IMR-90 (cell line): ENCODE data around the gene EIF1B. TPM values are rescaled to one million over a fixed set of nuclear protein-coding genes. Genes with fewer than 3 reads are reported as not detected.

Experiments used
- ATAC-seq: fragments of 200-7000 bp; cut with Tn5 transposase; 2 replicates; pipeline ENCODE4 v1.9.1; 2020; ENCODE audit warnings: low read depth, mild to moderate bottlenecking, moderate library complexity
- BruUV-seq: library from RNA; stranded (reverse); fragments of 400-500 nt; replicated peaks from 2 replicates; lab custom pipeline; 2021; lab: Mats Ljungman, UMichigan
- CTCF ChIA-PET: fragments of 300-600 bp; formaldehyde crosslinking; extraction: SDS; loops from one replicate; lab custom pipeline; 2021; ENCODE audit warnings: antibody characterized with exemption; lab: Yijun Ruan, JAX
- POLR2A ChIA-PET: fragments of 300-600 bp; sonication (Branson Sonifier 250); formaldehyde crosslinking; loops from one replicate; lab custom pipeline; 2022; ENCODE audit warnings: antibody characterized with exemption; ENCODE audit not compliant: unreplicated experiment; lab: Charles Lee
- DNase-seq: peaks from one replicate; pipeline ENCODE4 v3.0.0; 2013
- H2AFZ ChIP-seq: replicated peaks from 2 replicates; pipeline ENCODE3; 2013; ENCODE audit warnings: low read length, mild to moderate bottlenecking; ENCODE audit not compliant: poor library complexity
- H2AK5ac ChIP-seq: 2 replicates; pipeline ENCODE4 v1.6.1; 2013; ENCODE audit warnings: low read depth, low read length, inconsistent platforms
- H2AK9ac ChIP-seq: replicated peaks from 2 replicates; pipeline ENCODE3; 2013; ENCODE audit warnings: mild to moderate bottlenecking, low read depth, low read length, moderate library complexity; ENCODE audit not compliant: poor library complexity
- H2BK120ac ChIP-seq: 2 replicates; pipeline ENCODE4 v1.6.1; 2013; ENCODE audit warnings: low read depth, low read length, inconsistent platforms
- H2BK15ac ChIP-seq: 3 replicates; pipeline ENCODE4 v1.6.1; 2013; ENCODE audit warnings: low read depth, low read length, inconsistent platforms
- H2BK20ac ChIP-seq: 2 replicates; pipeline ENCODE4 v1.6.1; 2013; ENCODE audit warnings: low read depth, mild to moderate bottlenecking, inconsistent platforms, low read length, moderate library complexity
- H2BK5ac ChIP-seq: 2 replicates; pipeline ENCODE4 v1.6.1; 2013; ENCODE audit warnings: mild to moderate bottlenecking, low read depth, low read length, inconsistent platforms; ENCODE audit not compliant: poor library complexity, severe bottlenecking
- H3K14ac ChIP-seq: replicated peaks from 2 replicates; pipeline ENCODE4 v1.6.1; 2013; ENCODE audit warnings: low read depth, low read length, inconsistent platforms
- H3K18ac ChIP-seq: 2 replicates; pipeline ENCODE4 v1.6.1; 2013; ENCODE audit warnings: low read depth, low read length, control low read depth
- H3K23ac ChIP-seq: 2 replicates; pipeline ENCODE4 v1.6.1; 2013; ENCODE audit warnings: low read depth, low read length, inconsistent platforms
- H3K27ac ChIP-seq: 2 replicates; pipeline ENCODE4 v1.5.1; 2013; ENCODE audit warnings: mild to moderate bottlenecking, control low read depth, low read length; ENCODE audit not compliant: insufficient read depth
- H3K27me3 ChIP-seq: 2 replicates; pipeline ENCODE4 v1.6.1; 2013; ENCODE audit warnings: low read length; ENCODE audit not compliant: control insufficient read depth, insufficient read depth
- H3K36me3 ChIP-seq: 2 replicates; pipeline ENCODE4 v1.6.1; 2013; ENCODE audit warnings: low read length, mixed read lengths; ENCODE audit not compliant: control insufficient read depth, insufficient read depth
- H3K4ac ChIP-seq: 2 replicates; pipeline ENCODE4 v1.6.1; 2013; ENCODE audit warnings: low read depth, low read length, inconsistent platforms
- H3K4me1 ChIP-seq: 2 replicates; pipeline ENCODE4 v1.6.1; 2013; ENCODE audit warnings: low read length, mixed read lengths; ENCODE audit not compliant: control insufficient read depth, insufficient read depth
- H3K4me2 ChIP-seq: 2 replicates; pipeline ENCODE4 v1.6.1; 2013; ENCODE audit warnings: low read depth, mild to moderate bottlenecking, control low read depth, low read length, moderate library complexity
- H3K4me3 ChIP-seq: 2 replicates; pipeline ENCODE4 v1.5.1; 2013; ENCODE audit warnings: low read depth, mild to moderate bottlenecking, control low read depth, low read length, moderate library complexity; ENCODE audit not compliant: insufficient read depth
- H3K56ac ChIP-seq: 2 replicates; pipeline ENCODE4 v1.6.1; 2013; ENCODE audit warnings: low read length, inconsistent platforms; ENCODE audit not compliant: insufficient read depth; ENCODE audit errors: extremely low read depth
- H3K79me1 ChIP-seq, 2 experiments: 2 replicates each; pipeline ENCODE4 v1.6.1; 2013; ENCODE audit warnings: low read length in 2 of 2, inconsistent platforms in 1 of 2, low read depth in 1 of 2
- H3K9ac ChIP-seq: 2 replicates; pipeline ENCODE4 v1.6.1; 2013; ENCODE audit warnings: low read depth, low read length, control low read depth
- H3K9me1 ChIP-seq: 2 replicates; pipeline ENCODE4 v1.6.1; 2013; ENCODE audit warnings: low read length, inconsistent platforms; ENCODE audit not compliant: insufficient read depth
- H3K9me3 ChIP-seq: 2 replicates; pipeline ENCODE4 v1.6.1; 2013; ENCODE audit warnings: low read length; ENCODE audit not compliant: control insufficient read depth, insufficient read depth
- H4K20me1 ChIP-seq: 2 replicates; pipeline ENCODE4 v1.6.1; 2013; ENCODE audit warnings: low read length, inconsistent platforms; ENCODE audit not compliant: insufficient read depth
- H4K5ac ChIP-seq: 2 replicates; pipeline ENCODE4 v1.6.1; 2013; ENCODE audit warnings: mild to moderate bottlenecking, low read depth, low read length, control low read depth
- H4K8ac ChIP-seq, 2 experiments: 2 replicates each; pipeline ENCODE4 v1.6.1; 2013; ENCODE audit warnings: low read depth in 2 of 2, low read length in 2 of 2, control low read depth in 1 of 2, inconsistent platforms in 1 of 2
- H4K91ac ChIP-seq: 2 replicates; pipeline ENCODE4 v1.6.1; 2013; ENCODE audit warnings: low read depth, low read length, inconsistent platforms; ENCODE audit not compliant: insufficient read depth
- BHLHE40 ChIP-seq: fragments of 150-350 bp; IDR thresholded peaks from 2 replicates; pipeline ENCODE4 v1.6.1; 2016; ENCODE audit warnings: mild to moderate bottlenecking, low read depth, low read length
- CEBPB ChIP-seq: IDR thresholded peaks from 2 replicates; pipeline ENCODE4 v1.6.1; 2012; ENCODE audit warnings: low read depth, low read length, improper control_type of control experiment
- CHD1 ChIP-seq: IDR thresholded peaks from 2 replicates; pipeline ENCODE4 v1.6.1; 2012; ENCODE audit warnings: low read depth, low read length, improper control_type of control experiment
- CTCF ChIP-seq: conservative IDR thresholded peaks from 2 replicates; pipeline ENCODE4 v1.5.1; 2012; ENCODE audit warnings: mild to moderate bottlenecking, low read depth, low read length, improper control_type of control experiment
- ELK1 ChIP-seq: fragments of 150-350 bp; IDR thresholded peaks from 2 replicates; pipeline ENCODE4 v1.6.1; 2016; ENCODE audit warnings: low read depth, mild to moderate bottlenecking, low read length, moderate library complexity, borderline replicate concordance
- FOS ChIP-seq: fragments of 150-350 bp; IDR thresholded peaks from 2 replicates; pipeline ENCODE4 v1.6.1; 2016; ENCODE audit warnings: low read depth, low read length
- NFE2L2 ChIP-seq: fragments of 150-350 bp; IDR thresholded peaks from 2 replicates; pipeline ENCODE4 v1.6.1; 2016; ENCODE audit warnings: low read depth, mild to moderate bottlenecking, low read length
- POLR2A ChIP-seq: IDR thresholded peaks from 2 replicates; pipeline ENCODE4 v1.6.1; 2012; ENCODE audit warnings: mild to moderate bottlenecking, low read depth, low read length
- RAD21 ChIP-seq: IDR thresholded peaks from 2 replicates; pipeline ENCODE4 v1.6.1; 2012; ENCODE audit warnings: low read length, improper control_type of control experiment
- RCOR1 ChIP-seq: IDR thresholded peaks from 2 replicates; pipeline ENCODE4 v1.6.1; 2012; ENCODE audit warnings: mild to moderate bottlenecking, low read length, improper control_type of control experiment; ENCODE audit not compliant: insufficient replicate concordance
- RFX5 ChIP-seq: IDR thresholded peaks from 2 replicates; pipeline ENCODE4 v1.8.0; 2012; ENCODE audit warnings: low read depth, mild to moderate bottlenecking, low read length, moderate library complexity
- SMC3 ChIP-seq: fragments of 150-350 bp; IDR thresholded peaks from 2 replicates; pipeline ENCODE4 v1.6.1; 2016; ENCODE audit warnings: low read depth, mild to moderate bottlenecking, antibody characterized with exemption, low read length, moderate library complexity
- dilution Hi-C: fragments of 300-500 bp; cut with HindIII; formaldehyde crosslinking; loops from one replicate; pipeline ENCODE4 v1.14.3; 2018; ENCODE audit warnings: low sequenced_read_pairs; ENCODE audit not compliant: unreplicated experiment
- in situ Hi-C: fragments of 300-500 bp; cut with MboI; formaldehyde crosslinking; loops from 3 replicates; pipeline ENCODE4 v1.14.3; 2019; ENCODE audit warnings: low sequenced_read_pairs, inconsistent platforms, mixed read lengths
- intact Hi-C: fragments of 100-400 bp; cut with micrococcal nuclease; formaldehyde crosslinking; loops from 2 replicates; pipeline ENCODE4 v1.10.0; 2022
- polyA plus RNA-seq, 3 experiments: library from polyadenylated mRNA; depleted of rRNA; stranded (reverse); fragments of >200 nt; gene quantifications; 2 replicates each; pipeline ENCODE4 v1.2.3, GENCODE V29; 2012; ENCODE audit warnings: low replicate concordance in 1 of 3
- total RNA-seq: library from RNA; depleted of rRNA; stranded (reverse); fragments of >200 nt; gene quantifications from 2 replicates; pipeline ENCODE4 v1.2.3, GENCODE V29; 2012

Gene EIF1B
- total and polyA plus RNA-seq, 2 of the 4 experiments (the other 2 are of a cell fraction) = 11.3 to 25.9 TPM

GRCh38 chr3:40350529-40350928 is 41.0 kb downstream of the EIF1B start:
- POLR2A ChIA-PET = no interaction called here
- no peak overlapping the region for H3K4ac ChIP-seq

More at GRCh38 chr3:40350529-40350928, 41.0 kb downstream of the EIF1B start:
- H3K23ac ChIP-seq = no peak overlapping the region
- no peak overlapping the region for H2AK5ac ChIP-seq
- no peak overlapping the region for H4K8ac ChIP-seq
- H4K5ac ChIP-seq = no peak overlapping the region
- no peak overlapping the region for H2BK5ac ChIP-seq
- no peak overlapping the region for H3K27ac ChIP-seq
- no peak overlapping the region for H2BK15ac ChIP-seq
- no peak overlapping the region for H3K56ac ChIP-seq
- H3K27me3 ChIP-seq = no peaks in the 10 kb centered on the region
- H3K14ac ChIP-seq = no peak overlapping the region
- H2AFZ ChIP-seq = no peak overlapping the region
- H2BK20ac ChIP-seq = no peak overlapping the region
- TF ChIP-seq NFE2L2 = no peak
- TF ChIP-seq BHLHE40 = no peak
- TF ChIP-seq SMC3 = no peak
- no peak for TF ChIP-seq CEBPB
- no peak for TF ChIP-seq RAD21
- no peak for TF ChIP-seq FOS
- TF ChIP-seq ELK1 = no peak
- TF ChIP-seq CTCF = no peak
- TF ChIP-seq RCOR1 = no peak
- TF ChIP-seq RFX5 = no peak
- TF ChIP-seq POLR2A = no peak
- TF ChIP-seq CHD1 = no peak
- ATAC-seq = no peak
- no TSS peak for BruUV-seq
- no peaks in the 10 kb centered on the region for H3K4me1 ChIP-seq
- no peaks in the 10 kb centered on the region for H3K79me1 ChIP-seq
- DNase-seq = no peak
- dilution Hi-C loops (no loop called here), in situ Hi-C loops (no loop called here), intact Hi-C loops (no loop called here)
- H3K18ac ChIP-seq = no peak overlapping the region
- H3K36me3 ChIP-seq = no peaks in the 10 kb centered on the region
- CTCF ChIA-PET = no interaction called here
- H4K91ac ChIP-seq = no peak overlapping the region
- H4K20me1 ChIP-seq = no peaks in the 10 kb centered on the region
- H3K9me3 ChIP-seq = no peaks in the 10 kb centered on the region; the same call in 1 of the 2 replicates
- no peak overlapping the region for H2AK9ac ChIP-seq
- no peak overlapping the region for H3K9ac ChIP-seq
- no peak overlapping the region for H2BK120ac ChIP-seq
- no peaks in the 10 kb centered on the region for H3K9me1 ChIP-seq
- no peak overlapping the region for H3K4me3 ChIP-seq
- no peak overlapping the region for H3K4me2 ChIP-seq
